ENCODE results near the gene RASGRP2.

Gene RASGRP2

GRCh38 chr11:64755681-64756361 is 11.9 kb upstream of the RASGRP2 start:
- no peak for DNase-seq (ENCODE audit: low read depth in 2 of 2)

GRCh38 chr11:64754919-64755662 is 11.1 kb upstream of the RASGRP2 start:
- DNase-seq (ENCODE audit: low read depth in 2 of 2), result no peak

- no peak for DNase-seq (ENCODE audit: low read depth in 2 of 2)
Observed at GRCh38 chr11:64754124-64754918, 10.4 kb upstream of the RASGRP2 start.

GRCh38 chr11:64753380-64754123 is 9.6 kb upstream of the RASGRP2 start:
- no peak for DNase-seq (ENCODE audit: low read depth in 2 of 2)

GRCh38 chr11:64753019-64753379 is 9.1 kb upstream of the RASGRP2 start:
- no peak for DNase-seq (ENCODE audit: low read depth in 2 of 2)

- no peak for DNase-seq (ENCODE audit: low read depth in 2 of 2)
Observed at GRCh38 chr11:64752175-64752970, 8.4 kb upstream of the RASGRP2 start.

- DNase-seq (ENCODE audit: low read depth in 2 of 2), result no peak
Observed at GRCh38 chr11:64751580-64751979, 7.6 kb upstream of the RASGRP2 start.

GRCh38 chr11:64751136-64751535 is 7.2 kb upstream of the RASGRP2 start:
- no peak for DNase-seq (ENCODE audit: low read depth in 2 of 2)

- DNase-seq (ENCODE audit: low read depth in 2 of 2), result no peak
Observed at GRCh38 chr11:64750361-64751054, 6.6 kb upstream of the RASGRP2 start.

GRCh38 chr11:64747961-64748665 is 4.2 kb upstream of the RASGRP2 start:
- no peak for DNase-seq (ENCODE audit: low read depth in 2 of 2)

GRCh38 chr11:64746486-64746885 is 2.5 kb upstream of the RASGRP2 start:
- no peak for DNase-seq (ENCODE audit: low read depth in 2 of 2)

GRCh38 chr11:64745521-64746328 is 1.8 kb upstream of the RASGRP2 start:
- peak in 1 of 2 donors; percentile 41 for DNase-seq (ENCODE audit: low read depth in 2 of 2)

- no peak for DNase-seq (ENCODE audit: low read depth in 2 of 2)
Observed at GRCh38 chr11:64745189-64745520, 1.2 kb upstream of the RASGRP2 start.

GRCh38 chr11:64744544-64745188 is 724 bp upstream of the RASGRP2 start:
- no peak for DNase-seq (ENCODE audit: low read depth in 2 of 2)

GRCh38 chr11:64742889-64743590 is 902 bp downstream of the RASGRP2 start:
- DNase-seq (ENCODE audit: low read depth in 2 of 2), result peak in 1 of 2 donors; percentile 68

- no peak for DNase-seq (ENCODE audit: low read depth in 2 of 2)
Observed at GRCh38 chr11:64742087-64742888, 1.7 kb downstream of the RASGRP2 start.

Measured in stimulated activated CD4-positive, alpha-beta T cell treated with anti-CD3 and anti-CD28 coated beads, Interleukin-15, amount 100 ng/mL, for 48 hours (primary cell).